ENCODE measurements around the gene OTOG. TPM values are rescaled to one million over a fixed set of nuclear protein-coding genes. Genes with fewer than 3 reads are reported as not detected.
A peak's percentile ranks its signal among the peaks of the same experiment; 100 is the strongest.

The OTOG gene
- total and polyA plus RNA-seq, 7 experiments from 2014 or later, result not detected

DNA sequence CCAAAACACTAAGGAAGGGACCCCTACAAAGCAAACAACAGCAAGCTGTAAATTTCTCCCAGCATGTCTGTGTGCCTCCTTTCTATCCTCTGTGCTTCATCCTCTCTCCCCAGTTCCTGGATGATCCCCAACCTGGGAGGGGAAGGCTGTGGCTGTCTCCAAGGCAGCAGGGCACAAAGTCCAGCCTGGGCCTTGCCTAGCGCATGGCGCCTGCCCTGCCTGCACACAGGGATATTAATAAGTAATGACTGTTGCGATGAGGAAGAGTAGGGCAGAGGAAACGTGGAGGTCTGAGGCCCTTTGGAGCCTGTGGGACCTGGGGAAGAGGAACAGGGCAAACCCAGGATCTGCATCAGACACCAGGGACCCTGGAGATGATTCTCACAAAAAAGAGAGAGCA lies 4.8 kb upstream of the OTOG start:
- Histone ChIP-seq H3K4me3 (ENCODE audit: low read length) (no peak overlapping the region), H3K27me3 (ENCODE audit: control insufficient read depth in 2 of 2, insufficient read depth in 2 of 2, low read length in 2 of 2) (no peaks in the 10 kb centered on the region), H3K27ac (ENCODE audit: low read depth, low read length) (no peak overlapping the region), H3K9me3 (ENCODE audit: control insufficient read depth in 2 of 3, low read length in 3 of 3) (no peaks in the 10 kb centered on the region), H3K36me3 (ENCODE audit: control insufficient read depth in 2 of 3, insufficient read depth in 3 of 3, low read length in 3 of 3) (no peaks in the 10 kb centered on the region), H3K4me1 (ENCODE audit: control insufficient read depth in 2 of 2, insufficient read depth in 2 of 2, low read length in 2 of 2) (no peaks in the 10 kb centered on the region)
- CTCF ChIA-PET, result no interaction called here
- H3K4me3 Mint-ChIP-seq, result no peak overlapping the region
- ATAC-seq (no peak), DNase-seq (no peak)
- peaks cover 27 to 42% (median 36%) of the 10 kb centered on the region in 5 donors for H3K27me3 Mint-ChIP-seq
- peaks cover 0 to 11% (median 2%) of the 10 kb centered on the region in 7 donors for H3K4me1 Mint-ChIP-seq
- H3K27ac Mint-ChIP-seq, result no peak overlapping the region
- H3K36me3 Mint-ChIP-seq, result no peaks in the 10 kb centered on the region
- intact Hi-C loops (cut with micrococcal nuclease), result no loop called here
- H3K9me3 Mint-ChIP-seq, result peaks cover 0 to 1% (median 0%) of the 10 kb centered on the region in 11 donors
- POLR2A ChIA-PET, result no interaction called here

- ATAC-seq (no peak), DNase-seq (no peak)
- ChIA-PET CTCF (no interaction called here), POLR2A (no interaction called here)
- no peaks in the 10 kb centered on the region for H3K27me3 ChIP-seq (ENCODE audit: control insufficient read depth in 2 of 2, insufficient read depth in 2 of 2, low read length in 2 of 2)
- H3K4me1 ChIP-seq (ENCODE audit: control insufficient read depth in 2 of 2, insufficient read depth in 2 of 2, low read length in 2 of 2), result no peaks in the 10 kb centered on the region
- intact Hi-C loops (cut with micrococcal nuclease), result no loop called here
- H3K9me3 Mint-ChIP-seq, result peaks cover 0 to 1% (median 0%) of the 10 kb centered on the region in 11 donors
- H3K27me3 Mint-ChIP-seq, result peaks cover 34 to 50% (median 42%) of the 10 kb centered on the region in 5 donors
- H3K36me3 ChIP-seq (ENCODE audit: control insufficient read depth in 2 of 3, insufficient read depth in 3 of 3, low read length in 3 of 3), result no peaks in the 10 kb centered on the region
- no peaks in the 10 kb centered on the region for H3K36me3 Mint-ChIP-seq
- H3K4me3 ChIP-seq (ENCODE audit: low read length), result no peak overlapping the region
- no peak overlapping the region for H3K27ac Mint-ChIP-seq
- no peak overlapping the region for H3K4me3 Mint-ChIP-seq
- H3K4me1 Mint-ChIP-seq, result peaks cover 0 to 15% (median 2%) of the 10 kb centered on the region in 7 donors
- no peaks in the 10 kb centered on the region for H3K9me3 ChIP-seq (ENCODE audit: control insufficient read depth in 2 of 3, low read length in 3 of 3)
- no peak overlapping the region for H3K27ac ChIP-seq (ENCODE audit: low read depth, low read length)
Observed at GRCh38 chr11:17543041-17543440, 4.0 kb upstream of the OTOG start.

GRCh38 chr11:17543574-17544180 lies 3.4 kb upstream of the OTOG start:
- ChIA-PET CTCF (interaction anchor here (0.7 kb wide), 1 partner anchor 164 kb away, joined by 3 read pairs; no protein-coding TSS in a partner anchor), POLR2A (no interaction called here)
- H3K27me3 ChIP-seq (ENCODE audit: control insufficient read depth in 2 of 2, insufficient read depth in 2 of 2, low read length in 2 of 2), result no peaks in the 10 kb centered on the region
- no peaks in the 10 kb centered on the region for H3K4me1 ChIP-seq (ENCODE audit: control insufficient read depth in 2 of 2, insufficient read depth in 2 of 2, low read length in 2 of 2)
- no peak overlapping the region for H3K4me3 ChIP-seq (ENCODE audit: low read length)
- no peak overlapping the region for H3K27ac ChIP-seq (ENCODE audit: low read depth, low read length)
- intact Hi-C loops (cut with micrococcal nuclease), result no loop called here
- H3K36me3 Mint-ChIP-seq, result no peaks in the 10 kb centered on the region
- H3K27ac Mint-ChIP-seq, result no peak overlapping the region
- H3K9me3 ChIP-seq (ENCODE audit: control insufficient read depth in 2 of 3, low read length in 3 of 3), result no peaks in the 10 kb centered on the region
- H3K9me3 Mint-ChIP-seq, result peaks cover 0 to 1% (median 0%) of the 10 kb centered on the region in 11 donors
- peak overlapping the region in 7 of 10 donors; percentile 12 to 59 (median 45) for H3K4me3 Mint-ChIP-seq
- H3K4me1 Mint-ChIP-seq, result peaks cover 0 to 15% (median 2%) of the 10 kb centered on the region in 7 donors
- no peaks in the 10 kb centered on the region for H3K36me3 ChIP-seq (ENCODE audit: control insufficient read depth in 2 of 3, insufficient read depth in 3 of 3, low read length in 3 of 3)
- DNase-seq, result no peak
- peaks cover 34 to 55% (median 39%) of the 10 kb centered on the region in 5 donors for H3K27me3 Mint-ChIP-seq
- ATAC-seq, result no peak

DNA sequence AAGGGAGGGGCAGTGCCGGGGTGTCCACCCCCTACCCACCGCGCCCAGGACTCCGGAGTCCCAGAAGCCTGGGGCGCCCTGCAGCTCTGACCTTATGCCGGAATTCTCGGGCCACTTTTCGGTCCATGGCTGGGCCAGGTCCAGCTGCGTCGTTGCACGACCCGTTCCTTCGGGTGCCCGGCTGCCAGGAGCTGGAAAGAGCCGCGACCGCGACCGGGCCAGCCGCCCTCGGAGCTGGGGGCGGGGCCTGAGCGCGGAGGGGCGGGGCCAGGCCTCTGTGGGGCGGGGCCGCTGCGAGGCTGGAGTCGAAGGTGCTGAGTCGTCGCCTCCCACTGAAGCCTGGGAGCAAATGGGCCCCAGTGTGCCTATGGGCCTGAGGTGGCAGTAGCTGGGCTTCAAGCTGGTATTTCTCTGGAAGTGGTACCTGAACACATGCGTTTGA lies 2.9 kb upstream of the OTOG start, which contains the start of gene USH1C:
USH1C (minus strand) TSS at position 236 of the 442 bp plus-strand sequence; CDS start at position 127, 109 bp downstream.
- DNase-seq, result peak in 1 of 9 donors; percentile 60
- intact Hi-C loops (cut with micrococcal nuclease), result no loop called here
- Mint-ChIP-seq H3K4me1 (peaks cover 0 to 15% (median 2%) of the 10 kb centered on the region in 7 donors), H3K27ac (no peak within 1 kb of the TSS), H3K36me3 (no peaks in the 10 kb centered on the region), H3K27me3 (peaks cover 34 to 55% (median 42%) of the 10 kb centered on the region in 5 donors), H3K4me3 (peak within 1 kb of the TSS in 7 of 10 donors; percentile 12 to 59 (median 45)), H3K9me3 (peaks cover 0 to 1% (median 0%) of the 10 kb centered on the region in 11 donors)
- ATAC-seq, result no peak
- H3K27me3 ChIP-seq (ENCODE audit: control insufficient read depth in 2 of 2, insufficient read depth in 2 of 2, low read length in 2 of 2), result no peaks in the 10 kb centered on the region
- H3K9me3 ChIP-seq (ENCODE audit: control insufficient read depth in 2 of 3, low read length in 3 of 3), result no peaks in the 10 kb centered on the region
- H3K36me3 ChIP-seq (ENCODE audit: control insufficient read depth in 2 of 3, insufficient read depth in 3 of 3, low read length in 3 of 3), result no peaks in the 10 kb centered on the region
- no peak within 1 kb of the TSS for H3K4me3 ChIP-seq (ENCODE audit: low read length)
- POLR2A ChIA-PET, result no interaction called here
- no peak within 1 kb of the TSS for H3K27ac ChIP-seq (ENCODE audit: low read depth, low read length)
- no peaks in the 10 kb centered on the region for H3K4me1 ChIP-seq (ENCODE audit: control insufficient read depth in 2 of 2, insufficient read depth in 2 of 2, low read length in 2 of 2)
- CTCF ChIA-PET, result interaction anchor here (0.7 kb wide), 1 partner anchor 165 kb away, joined by 3 read pairs; no protein-coding TSS in a partner anchor

DNA sequence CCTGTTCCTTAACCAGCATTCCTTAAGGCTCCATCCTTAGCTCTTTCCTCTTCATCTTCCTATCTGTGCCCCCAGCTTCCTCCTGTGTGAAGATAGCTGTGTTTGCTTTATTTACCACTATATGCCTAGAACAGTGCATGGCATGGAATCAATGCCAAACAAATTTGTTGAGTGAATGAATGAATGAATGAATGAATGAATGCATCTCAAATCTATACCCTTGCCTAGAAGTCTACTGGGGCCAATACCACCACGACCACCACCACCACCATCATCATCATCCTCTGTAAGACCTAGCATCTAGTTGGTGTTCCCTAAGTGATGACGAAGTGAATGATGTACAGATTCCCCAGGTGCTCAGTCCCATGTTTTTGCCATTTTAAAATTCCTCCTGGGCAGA lies 819 bp upstream of the OTOG start:
- Histone ChIP-seq H3K27ac (ENCODE audit: low read depth, low read length) (no peak overlapping the region), H3K4me3 (ENCODE audit: low read length) (no peak overlapping the region), H3K4me1 (ENCODE audit: control insufficient read depth in 2 of 2, insufficient read depth in 2 of 2, low read length in 2 of 2) (no peaks in the 10 kb centered on the region), H3K36me3 (ENCODE audit: control insufficient read depth in 2 of 3, insufficient read depth in 3 of 3, low read length in 3 of 3) (no peaks in the 10 kb centered on the region), H3K9me3 (ENCODE audit: control insufficient read depth in 2 of 3, low read length in 3 of 3) (no peaks in the 10 kb centered on the region), H3K27me3 (ENCODE audit: control insufficient read depth in 2 of 2, insufficient read depth in 2 of 2, low read length in 2 of 2) (no peaks in the 10 kb centered on the region)
- ATAC-seq (no peak), DNase-seq (no peak)
- Mint-ChIP-seq H3K9me3 (peaks cover 0 to 1% (median 0%) of the 10 kb centered on the region in 11 donors), H3K4me3 (no peak overlapping the region), H3K27ac (no peak overlapping the region), H3K27me3 (peaks cover 34 to 52% (median 43%) of the 10 kb centered on the region in 5 donors), H3K4me1 (peaks cover 0 to 9% (median 2%) of the 10 kb centered on the region in 7 donors), H3K36me3 (no peaks in the 10 kb centered on the region)
- POLR2A ChIA-PET, result no interaction called here
- CTCF ChIA-PET, result interaction anchor here (0.6 kb wide), 1 partner anchor 316 kb away, joined by 5 read pairs; no protein-coding TSS in a partner anchor
- intact Hi-C loops (cut with micrococcal nuclease), result no loop called here

DNA sequence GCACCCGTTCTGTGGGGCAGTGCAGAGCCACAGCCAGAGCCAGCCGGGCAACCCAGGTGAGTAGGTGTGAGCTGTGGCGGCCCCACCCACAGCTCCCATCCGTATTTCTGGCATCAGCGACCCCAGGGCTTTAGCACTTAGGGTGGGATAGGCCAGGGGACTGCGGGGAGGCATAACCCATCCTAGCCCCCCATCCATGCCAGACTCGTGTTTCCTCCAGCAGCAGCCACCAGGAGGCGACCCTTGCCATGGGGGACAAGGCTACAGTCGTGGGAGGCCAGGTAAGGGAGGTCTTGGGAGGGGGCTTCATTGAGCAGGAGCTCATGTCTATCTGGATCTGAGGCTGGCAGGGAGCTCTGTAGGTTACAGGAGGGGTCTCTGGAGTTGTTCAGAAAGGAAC lies 873 bp downstream of the OTOG start:
- Histone ChIP-seq H3K36me3 (ENCODE audit: control insufficient read depth in 2 of 3, insufficient read depth in 3 of 3, low read length in 3 of 3) (no peaks in the 10 kb centered on the region), H3K4me3 (ENCODE audit: low read length) (no peak overlapping the region), H3K27me3 (ENCODE audit: control insufficient read depth in 2 of 2, insufficient read depth in 2 of 2, low read length in 2 of 2) (no peaks in the 10 kb centered on the region), H3K9me3 (ENCODE audit: control insufficient read depth in 2 of 3, low read length in 3 of 3) (no peaks in the 10 kb centered on the region), H3K4me1 (ENCODE audit: control insufficient read depth in 2 of 2, insufficient read depth in 2 of 2, low read length in 2 of 2) (no peaks in the 10 kb centered on the region), H3K27ac (ENCODE audit: low read depth, low read length) (no peak overlapping the region)
- H3K9me3 Mint-ChIP-seq, result peaks cover 0 to 1% (median 0%) of the 10 kb centered on the region in 11 donors
- CTCF ChIA-PET, result interaction anchor here (0.6 kb wide), 1 partner anchor 13 kb away, joined by 3 read pairs; no protein-coding TSS in a partner anchor
- no peaks in the 10 kb centered on the region for H3K36me3 Mint-ChIP-seq
- intact Hi-C loops (cut with micrococcal nuclease), result loop anchor here in 1 of 2 donors (1.0 kb wide), 1 partner anchor 164 kb away; no protein-coding TSS in a partner anchor
- DNase-seq, result no peak
- POLR2A ChIA-PET, result no interaction called here
- H3K27me3 Mint-ChIP-seq, result peaks cover 33 to 45% (median 37%) of the 10 kb centered on the region in 5 donors
- peaks cover 0 to 9% (median 2%) of the 10 kb centered on the region in 7 donors for H3K4me1 Mint-ChIP-seq
- no peak overlapping the region for H3K27ac Mint-ChIP-seq
- H3K4me3 Mint-ChIP-seq, result no peak overlapping the region
- no peak for ATAC-seq
